Mucosa of stomach (tissue), 1 donor: ENCODE measurements around the gene IFNL3.
"Not testable (repeated sequence)": the region's sequence is repeated elsewhere in the genome, so short reads cannot be mapped to it uniquely, and the experiment has no call there.

Source experiments
- H3K27me3 ChIP-seq: one replicate; pipeline ENCODE4 v1.7.0; 2013; ENCODE audit warnings: mild to moderate bottlenecking, low read length; ENCODE audit not compliant: control insufficient read depth, insufficient read depth
- H3K36me3 ChIP-seq: one replicate; pipeline ENCODE4 v1.7.0; 2013; ENCODE audit warnings: low read length; ENCODE audit not compliant: control insufficient read depth, insufficient read depth
- H3K4me1 ChIP-seq: one replicate; pipeline ENCODE4 v1.7.0; 2013; ENCODE audit warnings: mild to moderate bottlenecking, low read length; ENCODE audit not compliant: control insufficient read depth, insufficient read depth
- H3K4me3 ChIP-seq: one replicate; pipeline ENCODE4 v1.7.0; 2013; ENCODE audit warnings: low read length
- H3K9ac ChIP-seq: one replicate; pipeline ENCODE4 v1.7.0; 2013; ENCODE audit warnings: mild to moderate bottlenecking, low read length, moderate library complexity
- H3K9me3 ChIP-seq: one replicate; pipeline ENCODE4 v1.7.0; 2013; ENCODE audit warnings: mild to moderate bottlenecking, low read length, moderate library complexity; ENCODE audit not compliant: control insufficient read depth
- donor health status: Pancreatic carcinoma.

The IFNL3 gene

GRCh38 chr19:39244410-39245100, at the start of gene IFNL3:
Gene IFNL3 (minus strand): TSS chr19:39245006. CDS start chr19:39244967, 39 bp downstream.
- not testable (repeated sequence) for H3K4me1 ChIP-seq, H3K4me3 ChIP-seq, H3K9ac ChIP-seq, H3K9me3 ChIP-seq, H3K36me3 ChIP-seq
- peaks cover 26% of the 10 kb centered on the region for H3K27me3 ChIP-seq

GRCh38 chr19:39293394-39293793, 48.6 kb upstream of the IFNL3 start:
- Histone ChIP-seq H3K4me3 (no peak overlapping the region), H3K27me3 (peaks cover 2% of the 10 kb centered on the region), H3K9ac (no peak overlapping the region), H3K4me1 (no peaks in the 10 kb centered on the region), H3K36me3 (no peaks in the 10 kb centered on the region), H3K9me3 (no peaks in the 10 kb centered on the region)

GRCh38 chr19:39284032-39284431, 39.2 kb upstream of the IFNL3 start:
- H3K9me3 ChIP-seq: no peaks in the 10 kb centered on the region
- H3K27me3 ChIP-seq: no peaks in the 10 kb centered on the region
- H3K4me3 ChIP-seq: no peak overlapping the region
- H3K36me3 ChIP-seq: no peaks in the 10 kb centered on the region
- no peak overlapping the region for H3K9ac ChIP-seq
- no peaks in the 10 kb centered on the region for H3K4me1 ChIP-seq

GRCh38 chr19:39282021-39282420, 37.2 kb upstream of the IFNL3 start:
- Histone ChIP-seq H3K36me3 (no peaks in the 10 kb centered on the region), H3K9me3 (no peaks in the 10 kb centered on the region), H3K9ac (no peak overlapping the region), H3K4me1 (no peaks in the 10 kb centered on the region), H3K27me3 (peaks cover 5% of the 10 kb centered on the region), H3K4me3 (no peak overlapping the region)

GRCh38 chr19:39277598-39277997, 32.8 kb upstream of the IFNL3 start:
- Histone ChIP-seq H3K4me1 (no peaks in the 10 kb centered on the region), H3K9me3 (no peaks in the 10 kb centered on the region), H3K9ac (no peak overlapping the region), H3K4me3 (no peak overlapping the region), H3K36me3 (no peaks in the 10 kb centered on the region), H3K27me3 (peaks cover 5% of the 10 kb centered on the region)

- Histone ChIP-seq H3K36me3 (no peaks in the 10 kb centered on the region), H3K4me1 (no peaks in the 10 kb centered on the region), H3K4me3 (no peak overlapping the region), H3K9me3 (no peaks in the 10 kb centered on the region), H3K9ac (no peak overlapping the region), H3K27me3 (peaks cover 5% of the 10 kb centered on the region)
Measured at GRCh38 chr19:39276740-39277139, 31.9 kb upstream of the IFNL3 start.

- Histone ChIP-seq H3K9me3 (no peaks in the 10 kb centered on the region), H3K27me3 (peaks cover 12% of the 10 kb centered on the region), H3K36me3 (no peaks in the 10 kb centered on the region), H3K4me3 (no peak overlapping the region), H3K4me1 (no peaks in the 10 kb centered on the region), H3K9ac (no peak overlapping the region)
Measured at GRCh38 chr19:39275578-39275977, 30.8 kb upstream of the IFNL3 start.

- peaks cover 13% of the 10 kb centered on the region for H3K27me3 ChIP-seq
- H3K9ac ChIP-seq, H3K4me1 ChIP-seq, H3K4me3 ChIP-seq, H3K36me3 ChIP-seq, H3K9me3 ChIP-seq: not testable (repeated sequence)
Measured at GRCh38 chr19:39273859-39274258, 29.1 kb upstream of the IFNL3 start.

- Histone ChIP-seq H3K36me3 (no peaks in the 10 kb centered on the region), H3K27me3 (peaks cover 12% of the 10 kb centered on the region), H3K4me3 (no peak overlapping the region), H3K9ac (no peak overlapping the region), H3K9me3 (no peaks in the 10 kb centered on the region), H3K4me1 (peaks cover 2% of the 10 kb centered on the region)
Measured at GRCh38 chr19:39270036-39270871, 25.4 kb upstream of the IFNL3 start.

- H3K9me3 ChIP-seq, H3K36me3 ChIP-seq, H3K9ac ChIP-seq, H3K4me1 ChIP-seq, H3K4me3 ChIP-seq: not testable (repeated sequence)
- peaks cover 21% of the 10 kb centered on the region for H3K27me3 ChIP-seq
Measured at GRCh38 chr19:39269369-39269768, 24.6 kb upstream of the IFNL3 start.

GRCh38 chr19:39268531-39269223, 23.9 kb upstream of the IFNL3 start:
- not testable (repeated sequence) for H3K4me1 ChIP-seq, H3K36me3 ChIP-seq, H3K4me3 ChIP-seq, H3K9ac ChIP-seq, H3K9me3 ChIP-seq
- peaks cover 28% of the 10 kb centered on the region for H3K27me3 ChIP-seq

GRCh38 chr19:39268085-39268484, 23.3 kb upstream of the IFNL3 start, which contains the start of gene IFNL2:
Gene IFNL2 (plus strand): TSS chr19:39268396. CDS start chr19:39268569, 173 bp downstream.
- H3K27me3 ChIP-seq: peaks cover 33% of the 10 kb centered on the region
- H3K36me3 ChIP-seq, H3K4me3 ChIP-seq, H3K9me3 ChIP-seq, H3K9ac ChIP-seq, H3K4me1 ChIP-seq: not testable (repeated sequence)
